SK-N-SH treated with all-trans-retinoic acid at 6 μM for 48 hours (cell line): ENCODE results near the gene ZBTB4.

Source experiments
- ARNTL ChIP-seq: fragments of 450-650 bp; formaldehyde crosslinking; IDR thresholded peaks from 2 replicates; pipeline ENCODE4 v1.5.0; 2020; ENCODE audit warnings: low read depth, mild to moderate bottlenecking, moderate library complexity, borderline replicate concordance
- BACH2 ChIP-seq: fragments of 250-450 bp; sonication (Bioruptor Pico); IDR thresholded peaks from 2 replicates; pipeline ENCODE4 v1.9.0; 2021; ENCODE audit warnings: mild to moderate bottlenecking, borderline replicate concordance
- CREB5 ChIP-seq: fragments of 250-450 bp; sonication (Bioruptor Pico); IDR thresholded peaks from 2 replicates; pipeline ENCODE4 v1.5.1; 2020; ENCODE audit warnings: low read depth, mild to moderate bottlenecking, moderate library complexity
- CSRNP3 ChIP-seq: fragments of 250-450 bp; sonication (Bioruptor Pico); IDR thresholded peaks from 2 replicates; pipeline ENCODE4 v1.5.1; 2021; ENCODE audit warnings: mild to moderate bottlenecking, moderate library complexity
- ESRRG ChIP-seq: fragments of 250-450 bp; sonication (Bioruptor Pico); IDR thresholded peaks from 2 replicates; pipeline ENCODE4 v1.6.1; 2021; ENCODE audit warnings: mild to moderate bottlenecking
- GLIS3 ChIP-seq: fragments of 250-450 bp; sonication (Bioruptor Pico); IDR thresholded peaks from 2 replicates; pipeline ENCODE4 v1.5.0; 2020; ENCODE audit warnings: mild to moderate bottlenecking, moderate library complexity
- OSR1 ChIP-seq: fragments of 250-450 bp; sonication (Bioruptor Pico); IDR thresholded peaks from 2 replicates; pipeline ENCODE4 v1.8.0; 2022; ENCODE audit warnings: moderate library complexity, mild to moderate bottlenecking, inconsistent platforms
- PATZ1 ChIP-seq: fragments of 250-450 bp; sonication (Bioruptor Pico); IDR thresholded peaks from 2 replicates; pipeline ENCODE4 v1.8.0; 2020; ENCODE audit warnings: mild to moderate bottlenecking, moderate library complexity, borderline replicate concordance
- RARB ChIP-seq: fragments of 250-450 bp; sonication (Bioruptor Pico); IDR thresholded peaks from 2 replicates; pipeline ENCODE4 v1.8.0; 2021; ENCODE audit warnings: mild to moderate bottlenecking, moderate library complexity
- TOX ChIP-seq: fragments of 250-450 bp; sonication (Bioruptor Pico); IDR thresholded peaks from 2 replicates; pipeline ENCODE4 v1.8.0; 2021; ENCODE audit warnings: mild to moderate bottlenecking, moderate library complexity, borderline replicate concordance
- ZC3H10 ChIP-seq: fragments of 250-450 bp; sonication (Bioruptor Pico); IDR thresholded peaks from 2 replicates; pipeline ENCODE4 v1.5.1; 2021; ENCODE audit warnings: mild to moderate bottlenecking, moderate library complexity
- ZFP3 ChIP-seq: fragments of 250-450 bp; sonication (Bioruptor Pico); IDR thresholded peaks from 2 replicates; pipeline ENCODE4 v1.5.0; 2020; ENCODE audit warnings: mild to moderate bottlenecking, moderate library complexity
- ZNF565 ChIP-seq: fragments of 450-650 bp; formaldehyde crosslinking; conservative IDR thresholded peaks from 2 replicates; pipeline ENCODE4 v1.5.0; 2020; ENCODE audit warnings: low read depth, mild to moderate bottlenecking, moderate library complexity
- ZNF70 ChIP-seq: fragments of 450-650 bp; formaldehyde crosslinking; IDR thresholded peaks from 2 replicates; pipeline ENCODE4 v1.5.0; 2020; ENCODE audit warnings: mild to moderate bottlenecking, moderate library complexity

- TF ChIP-seq TOX (no peak), ZNF565 (no peak), ESRRG (no peak), ZFP3 (CRISPR knock-in tag) (no peak), PATZ1 (no peak), CREB5 (CRISPR knock-in tag) (no peak), RARB (CRISPR knock-in tag) (no peak), CSRNP3 (CRISPR knock-in tag) (no peak), BACH2 (CRISPR knock-in tag) (no peak), OSR1 (CRISPR knock-in tag) (no peak), GLIS3 (CRISPR knock-in tag) (no peak), ARNTL (CRISPR knock-in tag) (no peak), ZC3H10 (no peak), ZNF70 (no peak)
Observed at GRCh38 chr17:7513850-7514419, 34.5 kb upstream of the ZBTB4 start.
